Left lung (tissue), 14 donors: ENCODE results near the gene TANC2. TPM values are rescaled to one million over a fixed set of nuclear protein-coding genes. Genes with fewer than 3 reads are reported as not detected.

Experiments used
- ATAC-seq: fragments of 200-7000 bp; cut with Tn5 transposase; one replicate; pipeline ENCODE4 v1.9.1; 2020; ENCODE audit warnings: moderate library complexity
- DNase-seq, 4 donors: peaks; one replicate each; pipeline ENCODE4 v3.0.0-alpha.2; 2013 to 2020
- H3K27ac ChIP-seq, 2 donors: fragments of 200-600 bp; sonication (generic) in 1 of 2; one replicate each; pipeline versions ENCODE4 v1.5.0 to v1.8.0; 2020 to 2021
- H3K27me3 ChIP-seq, 2 donors: fragments of 200-600 bp; sonication (generic) in 1 of 2; one replicate each; pipeline versions ENCODE4 v1.5.0 to v1.8.0; 2020 to 2021
- H3K36me3 ChIP-seq, 2 donors: fragments of 200-600 bp; sonication (generic) in 1 of 2; one replicate each; pipeline versions ENCODE4 v1.5.0 to v1.8.0; 2020 to 2021
- H3K4me1 ChIP-seq, 2 donors: fragments of 200-600 bp; one replicate each; pipeline ENCODE4 v1.8.0; 2021
- H3K4me3 ChIP-seq, 2 donors: fragments of 200-600 bp; sonication (generic) in 1 of 2; one replicate each; pipeline versions ENCODE4 v1.5.0 to v1.8.0; 2020 to 2021; ENCODE audit warnings: mild to moderate bottlenecking in 1 of 2
- H3K9me3 ChIP-seq, 2 donors: fragments of 200-600 bp; sonication (generic) in 1 of 2; one replicate each; pipeline versions ENCODE4 v1.5.0 to v1.8.0; 2020 to 2021
- intact Hi-C, 2 donors: fragments of 100-400 bp; cut with DNase I; formaldehyde crosslinking; loops; one replicate each; pipeline versions ENCODE4 v1.11.2 to v1.14.2; 2022
- long read RNA-seq, 12 donors: library from polyadenylated mRNA in 2 of 12; unstranded in 2 of 12; transcript quantifications; one replicate each; pipeline ENCODE4 v2.0.0 and lab custom pipeline, GENCODE V29; 2019 to 2026
- polyA plus RNA-seq, 6 donors: library from polyadenylated mRNA; unstranded; fragments of 120-200 nt; gene quantifications; one replicate each; pipeline ENCODE4 v1.2.1, GENCODE V29; 2013; ENCODE audit not compliant: insufficient read length in 6 of 6
- total RNA-seq, 2 donors: library from RNA; stranded (reverse); fragmentation: NEBNext Ultra II Directional; extraction: Animal tissue kit (Norgen Biotek cat#: 25700); gene quantifications; one replicate each; pipeline ENCODE4 v1.2.1, GENCODE V29; 2021
- TF ChIP-seq, protein P1 (sequence below), 2 donors: fragments of 200-600 bp; sonication (generic) in 1 of 2; IDR thresholded peaks; one replicate each; pipeline versions ENCODE4 v1.5.0 to v1.8.0; 2021; ENCODE audit warnings: antibody characterized with exemption in 2 of 2
- donor health status: DM: no; HTN: yes; CAD: no.
- donor health status: DM: no; HTN: no; CAD: no.

TANC2 gene
- total RNA-seq: 100 to 1,000 TPM; 106 to 119 TPM
- 10 to 100 TPM; 32.5 to 40.7 (median 34.4) TPM for polyA plus RNA-seq
- long read RNA-seq, donor 1, partial matches to known transcripts: 5 of 6 reads
- long read RNA-seq, donor 1, other reads (novel, unspliced or antisense): 0 of 6 reads
- long read RNA-seq, donor 2, partial matches to known transcripts: 13 of 13 reads
- long read RNA-seq, donor 2, other reads (novel, unspliced or antisense): 0 of 13 reads
- long read RNA-seq, donor 3: 0 reads
- long read RNA-seq, donor 4, partial matches to known transcripts: 0 of 3 reads
- long read RNA-seq, donor 4, other reads (novel, unspliced or antisense): 3 of 3 reads
- long read RNA-seq, donor 5: 0 reads
- long read RNA-seq, donor 6: 0 reads
- long read RNA-seq, donor 7: 0 reads
- long read RNA-seq, donor 8, partial matches to known transcripts: 5 of 5 reads
- long read RNA-seq, donor 8, other reads (novel, unspliced or antisense): 0 of 5 reads
- long read RNA-seq, donor 9: 0 reads
- long read RNA-seq, donor 10, partial matches to known transcripts: 0 of 1 reads
- long read RNA-seq, donor 10, other reads (novel, unspliced or antisense): 1 of 1 reads
- long read RNA-seq, donor 11: 0 reads
- long read RNA-seq, donor 12: 0 reads

DNA sequence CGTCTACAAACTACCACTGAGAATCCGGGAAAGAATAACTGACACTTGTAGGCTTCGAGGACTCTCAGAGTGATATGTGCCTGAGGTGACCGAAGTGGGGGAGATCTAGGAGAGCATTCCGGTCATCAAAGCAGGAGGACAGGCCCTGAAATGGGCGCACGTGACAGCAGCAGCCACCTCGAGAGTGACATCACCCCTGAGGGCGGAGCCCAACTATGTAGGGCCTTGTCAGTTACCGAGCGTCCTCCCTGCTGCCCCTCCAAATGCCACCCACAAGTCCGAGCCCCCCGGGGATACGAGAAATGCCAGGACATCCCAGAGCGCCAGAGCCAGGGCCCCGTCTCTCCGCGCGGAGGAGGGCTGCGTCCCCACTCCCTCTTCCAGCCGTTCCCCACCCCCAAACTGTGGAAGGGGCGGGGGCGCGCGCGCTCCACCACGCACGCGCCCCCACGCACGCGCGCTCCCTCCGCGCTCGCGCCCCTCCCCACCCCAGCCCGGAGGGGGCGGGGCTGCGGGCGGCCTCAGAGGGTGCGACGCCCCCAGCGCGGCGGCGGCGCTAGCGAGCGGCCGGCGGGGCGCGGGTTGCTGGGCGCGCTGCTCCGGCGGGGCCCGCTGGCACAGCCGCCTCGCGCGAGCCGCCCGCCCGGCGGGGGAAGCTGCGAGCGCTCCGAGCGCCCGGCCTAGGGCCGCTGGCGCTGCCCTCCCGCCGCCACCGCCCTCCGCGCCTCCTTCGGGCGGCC lies at the start of gene TANC2:
TSS of gene TANC2 (plus strand) at position 550 of the 740 bp plus-strand sequence. CDS start 43,325 bp downstream, outside the sequence.
- Histone ChIP-seq H3K27me3 (no peaks in the 10 kb centered on the region), H3K4me3 (peak within 1 kb of the TSS; percentile 81 to 83), H3K4me1 (peaks cover 6 to 36% of the 10 kb centered on the region in 2 donors), H3K27ac (peak within 1 kb of the TSS; percentile 91 to 93), H3K9me3 (no peaks in the 10 kb centered on the region), H3K36me3 (no peaks in the 10 kb centered on the region)
- TF ChIP-seq, protein P1, sequence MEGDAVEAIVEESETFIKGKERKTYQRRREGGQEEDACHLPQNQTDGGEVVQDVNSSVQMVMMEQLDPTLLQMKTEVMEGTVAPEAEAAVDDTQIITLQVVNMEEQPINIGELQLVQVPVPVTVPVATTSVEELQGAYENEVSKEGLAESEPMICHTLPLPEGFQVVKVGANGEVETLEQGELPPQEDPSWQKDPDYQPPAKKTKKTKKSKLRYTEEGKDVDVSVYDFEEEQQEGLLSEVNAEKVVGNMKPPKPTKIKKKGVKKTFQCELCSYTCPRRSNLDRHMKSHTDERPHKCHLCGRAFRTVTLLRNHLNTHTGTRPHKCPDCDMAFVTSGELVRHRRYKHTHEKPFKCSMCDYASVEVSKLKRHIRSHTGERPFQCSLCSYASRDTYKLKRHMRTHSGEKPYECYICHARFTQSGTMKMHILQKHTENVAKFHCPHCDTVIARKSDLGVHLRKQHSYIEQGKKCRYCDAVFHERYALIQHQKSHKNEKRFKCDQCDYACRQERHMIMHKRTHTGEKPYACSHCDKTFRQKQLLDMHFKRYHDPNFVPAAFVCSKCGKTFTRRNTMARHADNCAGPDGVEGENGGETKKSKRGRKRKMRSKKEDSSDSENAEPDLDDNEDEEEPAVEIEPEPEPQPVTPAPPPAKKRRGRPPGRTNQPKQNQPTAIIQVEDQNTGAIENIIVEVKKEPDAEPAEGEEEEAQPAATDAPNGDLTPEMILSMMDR (IDR thresholded peaks at IDR 0.05): no peak
- DNase-seq: peak; percentile 87 to 93 (median 89)
- intact Hi-C loops: no loop called here
- ATAC-seq: peak; percentile 90

DNA sequence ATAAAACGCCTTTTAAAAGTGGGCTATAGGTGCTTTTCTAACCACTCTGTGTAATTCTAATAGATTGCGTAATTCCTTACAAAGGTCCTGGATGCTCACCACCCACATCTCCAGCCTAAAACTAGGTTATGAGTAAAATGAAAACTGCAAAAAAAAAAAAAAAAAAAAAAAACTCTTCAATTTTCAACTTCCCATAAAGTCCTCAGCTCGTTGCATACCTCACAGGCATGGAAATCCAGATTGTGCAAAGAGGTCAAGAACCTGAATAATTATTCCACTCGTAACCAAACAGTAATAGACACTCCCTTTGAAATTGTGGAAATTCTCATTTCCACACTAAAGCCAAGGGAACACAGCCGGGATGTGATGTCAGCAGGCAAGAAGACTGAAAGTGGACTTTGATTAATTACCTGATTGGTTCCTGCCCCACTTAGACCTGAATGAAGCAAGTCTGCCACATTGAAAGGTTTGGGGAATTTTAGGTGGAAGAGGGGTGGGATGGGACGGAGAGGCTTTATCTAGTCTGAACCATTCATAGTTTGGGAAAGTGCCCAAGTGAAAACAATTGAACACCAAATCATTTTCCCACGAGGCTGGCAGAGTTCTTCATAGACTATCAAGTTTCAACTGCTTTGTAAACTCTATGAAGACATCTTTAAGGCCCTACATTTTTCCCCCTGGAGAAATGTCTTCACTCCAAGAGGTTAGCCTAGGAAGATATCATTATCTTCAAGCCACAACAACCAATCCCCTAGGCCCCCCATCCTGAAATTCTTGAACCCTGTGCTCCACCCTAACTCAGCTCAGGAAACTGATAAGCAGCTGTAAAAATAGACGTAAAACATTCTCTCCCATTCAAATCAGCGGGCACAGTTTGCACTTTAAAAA lies 49.1 kb upstream of the TANC2 start:
- intact Hi-C loops: no loop called here
- TF ChIP-seq, protein P1 (IDR thresholded peaks at IDR 0.05): no peak
- ATAC-seq: peak; percentile 75
- no peak overlapping the region for H3K4me3 ChIP-seq
- no peaks in the 10 kb centered on the region for H3K36me3 ChIP-seq
- no peaks in the 10 kb centered on the region for H3K27me3 ChIP-seq
- peaks cover 0 to 10% of the 10 kb centered on the region in 2 donors for H3K4me1 ChIP-seq
- H3K27ac ChIP-seq: peak overlapping the region in 1 of 2 donors; percentile 63
- no peaks in the 10 kb centered on the region for H3K9me3 ChIP-seq
- no peak for DNase-seq

DNA sequence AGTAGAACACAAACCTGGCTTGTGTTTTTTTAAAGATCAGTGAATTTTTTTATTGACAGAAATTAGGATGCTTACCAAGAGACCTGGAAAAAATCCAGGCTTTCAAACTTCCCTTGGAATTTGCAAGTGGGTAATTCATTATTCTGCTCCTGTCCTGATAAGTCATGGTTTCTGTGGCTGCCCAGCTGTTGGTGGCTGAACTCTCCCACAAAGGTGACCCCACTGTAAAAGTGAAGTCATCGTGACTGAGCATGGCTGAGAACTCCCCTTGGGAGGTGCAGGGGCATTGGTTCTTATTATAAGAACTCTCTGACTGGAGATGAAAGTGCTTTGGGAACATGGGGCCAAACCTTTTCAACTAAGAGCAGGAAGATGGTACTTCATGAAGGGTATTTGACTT lies 46.6 kb upstream of the TANC2 start:
- Histone ChIP-seq H3K27me3 (no peaks in the 10 kb centered on the region), H3K9me3 (no peaks in the 10 kb centered on the region), H3K4me1 (peaks cover 0 to 10% of the 10 kb centered on the region in 2 donors), H3K36me3 (no peaks in the 10 kb centered on the region), H3K4me3 (no peak overlapping the region), H3K27ac (no peak overlapping the region)
- DNase-seq (no peak), ATAC-seq (peak; percentile 32)
- intact Hi-C loops: no loop called here
- TF ChIP-seq, protein P1 (IDR thresholded peaks at IDR 0.05): no peak

DNA sequence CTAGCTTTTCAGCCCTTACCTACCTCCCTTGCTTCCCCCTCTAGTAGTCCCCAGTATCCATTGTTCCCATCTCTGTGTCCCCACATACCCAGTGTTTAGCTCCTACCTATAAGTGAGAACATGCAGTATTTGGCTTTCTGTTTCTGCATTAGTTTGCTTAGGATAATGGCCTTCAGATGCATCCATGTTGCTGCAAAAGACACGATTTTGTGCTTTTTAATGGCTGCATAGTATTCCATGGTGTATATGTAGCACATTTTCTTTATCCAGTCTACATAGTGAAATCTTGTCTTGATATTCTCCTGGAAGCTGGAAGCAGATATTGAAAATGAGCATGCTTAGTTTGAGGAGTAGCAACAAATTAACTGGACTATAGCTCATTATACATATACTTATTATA lies 45.7 kb upstream of the TANC2 start:
- DNase-seq (no peak), ATAC-seq (no peak)
- peaks cover 0 to 10% of the 10 kb centered on the region in 2 donors for H3K4me1 ChIP-seq
- H3K27me3 ChIP-seq: no peaks in the 10 kb centered on the region
- H3K27ac ChIP-seq: no peak overlapping the region
- TF ChIP-seq, protein P1 (IDR thresholded peaks at IDR 0.05): no peak
- H3K4me3 ChIP-seq: no peak overlapping the region
- H3K36me3 ChIP-seq: no peaks in the 10 kb centered on the region
- intact Hi-C loops: no loop called here
- H3K9me3 ChIP-seq: no peaks in the 10 kb centered on the region
